Measurements from ENCODE around the gene SERPING1. TPM values are rescaled to one million over a fixed set of nuclear protein-coding genes. Genes with fewer than 3 reads are reported as not detected.
A peak's percentile ranks its signal among the peaks of the same experiment; 100 is the strongest.

SERPING1 gene
- total RNA-seq, 1 donor from 2014 or later, result 46.0 TPM

- Mint-ChIP-seq H3K36me3 (peaks cover 14% of the 10 kb centered on the region), H3K9me3 (no peaks in the 10 kb centered on the region), H3K4me1 (peaks cover 51% of the 10 kb centered on the region), H3K27me3 (ENCODE audit: insufficient read depth, low read depth) (peaks cover 8% of the 10 kb centered on the region), H3K4me3 (peak overlapping the region; percentile 78), H3K27ac (peak overlapping the region; percentile 23)
- DNase-seq (ENCODE audit: low spot score), result no peak
- peaks cover 45% of the 10 kb centered on the region for H3K4me1 ChIP-seq
- no peaks in the 10 kb centered on the region for H4K20me1 ChIP-seq (ENCODE audit: low read depth)
- peak overlapping the region; percentile 97 for H3K27ac ChIP-seq
- no peaks in the 10 kb centered on the region for H3K9me3 ChIP-seq (ENCODE audit: low read depth)
- no peaks in the 10 kb centered on the region for H3K27me3 ChIP-seq
- H3K36me3 ChIP-seq, result no peaks in the 10 kb centered on the region
- H3K4me2 ChIP-seq, result peak overlapping the region; percentile 76
- H2AFZ ChIP-seq (replicated peaks), result no peak overlapping the region
- peaks cover 45% of the 10 kb centered on the region for H3F3A ChIP-seq (ENCODE audit: low read depth)
- peak overlapping the region; percentile 56 for H3K4me3 ChIP-seq
- TF ChIP-seq EZH2 (IDR thresholded peaks at IDR 0.05) (no peak), CTCF (IDR thresholded peaks at IDR 0.05) (no peak), EZH2phosphoT487 (IDR thresholded peaks at IDR 0.05) (no peak)
- H3K79me2 ChIP-seq (ENCODE audit: low read depth), result peaks cover 20% of the 10 kb centered on the region
- no peak overlapping the region for H3K9ac ChIP-seq
Observed at GRCh38 chr11:57598831-57599155, 1.3 kb downstream of the SERPING1 start.

- H3K4me3 ChIP-seq, result peak overlapping the region; percentile 56
- H3K4me2 ChIP-seq, result peak overlapping the region; percentile 76
- H4K20me1 ChIP-seq (ENCODE audit: low read depth), result no peaks in the 10 kb centered on the region
Observed at GRCh38 chr11:57599381-57599780, 1.9 kb downstream of the SERPING1 start.

GRCh38 chr11:57601297-57601696 lies 3.8 kb downstream of the SERPING1 start:
- Histone ChIP-seq H3K36me3 (no peaks in the 10 kb centered on the region), H2AFZ (replicated peaks) (no peak overlapping the region), H3K4me1 (peaks cover 27% of the 10 kb centered on the region), H3K27me3 (no peaks in the 10 kb centered on the region), H3K9ac (no peak overlapping the region), H3F3A (ENCODE audit: low read depth) (peaks cover 36% of the 10 kb centered on the region), H3K4me3 (no peak overlapping the region), H4K20me1 (ENCODE audit: low read depth) (no peaks in the 10 kb centered on the region), H3K27ac (no peak overlapping the region), H3K9me3 (ENCODE audit: low read depth) (no peaks in the 10 kb centered on the region), H3K79me2 (ENCODE audit: low read depth) (peaks cover 20% of the 10 kb centered on the region), H3K4me2 (no peak overlapping the region)
- Mint-ChIP-seq H3K9me3 (no peaks in the 10 kb centered on the region), H3K36me3 (peaks cover 17% of the 10 kb centered on the region), H3K4me1 (peaks cover 34% of the 10 kb centered on the region), H3K27me3 (ENCODE audit: insufficient read depth, low read depth) (peaks cover 8% of the 10 kb centered on the region), H3K27ac (no peak overlapping the region), H3K4me3 (no peak overlapping the region)
- no peak for TF ChIP-seq EZH2 (IDR thresholded peaks at IDR 0.05)
- TF ChIP-seq EZH2phosphoT487 (IDR thresholded peaks at IDR 0.05), result no peak
- TF ChIP-seq CTCF (IDR thresholded peaks at IDR 0.05), result no peak
- peak; percentile 34 for DNase-seq (ENCODE audit: low spot score)

More at GRCh38 chr11:57599381-57599780, 1.9 kb downstream of the SERPING1 start:
- Mint-ChIP-seq H3K27ac (peak overlapping the region; percentile 47), H3K4me1 (peaks cover 47% of the 10 kb centered on the region), H3K36me3 (peaks cover 14% of the 10 kb centered on the region), H3K9me3 (no peaks in the 10 kb centered on the region), H3K27me3 (ENCODE audit: insufficient read depth, low read depth) (peaks cover 8% of the 10 kb centered on the region), H3K4me3 (peak overlapping the region; percentile 78)
- Histone ChIP-seq H3K27me3 (no peaks in the 10 kb centered on the region), H3K79me2 (ENCODE audit: low read depth) (peaks cover 20% of the 10 kb centered on the region), H3F3A (ENCODE audit: low read depth) (peaks cover 45% of the 10 kb centered on the region), H3K27ac (peak overlapping the region; percentile 97), H3K36me3 (no peaks in the 10 kb centered on the region), H2AFZ (replicated peaks) (no peak overlapping the region), H3K9me3 (ENCODE audit: low read depth) (no peaks in the 10 kb centered on the region), H3K4me1 (peaks cover 42% of the 10 kb centered on the region), H3K9ac (no peak overlapping the region)
- no peak for DNase-seq (ENCODE audit: low spot score)
- no peak for TF ChIP-seq EZH2 (IDR thresholded peaks at IDR 0.05)
- no peak for TF ChIP-seq EZH2phosphoT487 (IDR thresholded peaks at IDR 0.05)
- no peak for TF ChIP-seq CTCF (IDR thresholded peaks at IDR 0.05)
